NCI-H2196 treated with DMSO at 0.1 percent for 48 hours (cell line): ENCODE data around the gene CENATAC.
A peak's percentile ranks its signal among the peaks of the same experiment; 100 is the strongest.
"Not testable (repeated sequence)": the region's sequence is repeated elsewhere in the genome, so short reads cannot be mapped to it uniquely, and the experiment has no call there.

Source experiments
- DNase-seq: peaks from one replicate; lab custom pipeline; 2025; ENCODE audit not compliant: unreplicated experiment; lab: John Stamatoyannopoulos, UW

The CENATAC gene

DNA sequence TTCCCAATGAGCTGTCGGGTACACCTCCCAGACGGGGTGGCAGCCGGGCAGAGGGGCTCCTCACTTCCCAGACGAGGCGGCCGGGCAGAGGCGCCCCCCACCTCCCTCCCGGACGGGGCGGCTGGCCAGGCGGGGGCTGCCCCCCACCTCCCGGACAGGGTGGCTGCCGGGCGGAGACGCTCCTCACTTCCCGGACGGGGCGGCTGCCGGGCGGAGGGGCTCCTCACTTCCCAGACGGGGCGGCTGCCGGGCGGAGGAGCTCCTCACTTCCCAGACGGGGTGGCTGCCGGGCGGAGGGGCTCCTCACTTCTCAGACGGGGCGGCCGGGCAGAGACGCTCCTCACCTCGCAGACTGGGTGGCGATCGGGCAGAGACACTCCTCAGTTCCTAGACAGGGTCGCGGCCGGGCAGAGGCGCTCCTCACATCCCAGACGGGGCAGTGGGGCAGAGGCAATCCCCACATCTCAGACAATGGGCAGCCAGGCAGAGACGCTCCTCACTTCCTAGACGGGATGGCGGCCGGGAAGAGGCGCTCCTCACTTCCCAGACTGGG lies 6.4 kb upstream of the CENATAC start:
- not testable (repeated sequence) for DNase-seq

DNA sequence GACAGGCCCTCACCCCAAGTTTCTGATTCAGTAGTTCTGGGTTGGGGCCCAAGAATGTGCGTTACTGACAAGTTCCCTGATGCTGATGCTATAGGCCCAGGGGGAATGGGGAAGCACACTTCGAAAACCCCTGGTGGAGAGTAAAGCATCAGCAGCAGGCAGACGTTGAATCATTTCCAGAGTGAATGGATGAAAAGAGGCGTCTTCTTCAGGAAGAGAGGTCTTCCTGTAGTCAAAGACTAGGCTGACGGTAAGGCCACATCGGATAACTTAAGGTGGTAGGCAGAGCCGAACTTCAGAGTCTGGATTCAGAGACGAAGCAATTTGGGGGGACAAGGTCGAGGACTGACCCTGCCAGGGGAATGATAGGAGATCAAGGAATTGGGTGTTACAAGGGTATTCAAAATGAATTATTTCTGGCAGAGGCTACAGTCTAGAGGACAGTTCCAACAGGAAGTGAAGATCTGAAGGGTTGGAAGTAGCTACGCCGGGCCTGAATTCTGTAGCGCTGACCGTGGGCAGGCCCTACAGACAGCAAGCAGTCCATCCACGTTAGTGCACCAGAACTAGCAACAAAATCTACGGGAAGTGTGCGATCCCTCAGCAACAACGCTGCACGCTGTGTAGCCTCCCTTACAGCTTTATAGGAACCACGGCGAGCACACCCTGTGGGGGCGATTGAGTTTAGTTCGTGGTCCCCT lies 862 bp upstream of the CENATAC start:
- DNase-seq: peak; percentile 10

DNA sequence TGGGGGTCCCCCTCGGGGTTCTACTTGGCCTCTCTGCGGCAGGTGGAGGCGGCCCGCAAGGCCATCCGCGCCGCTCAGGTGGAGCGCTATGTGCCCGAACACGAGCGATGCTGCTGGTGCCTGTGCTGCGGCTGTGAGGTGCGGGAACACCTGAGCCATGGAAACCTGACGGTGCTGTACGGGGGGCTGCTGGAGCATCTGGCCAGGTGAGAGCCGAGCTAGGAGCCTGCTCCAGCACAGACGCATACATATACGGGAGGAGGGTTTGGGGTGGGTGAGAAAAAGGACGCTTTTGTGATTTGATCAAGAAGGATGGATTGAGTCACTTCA lies 415 bp downstream of the CENATAC start:
- DNase-seq: no peak

DNA sequence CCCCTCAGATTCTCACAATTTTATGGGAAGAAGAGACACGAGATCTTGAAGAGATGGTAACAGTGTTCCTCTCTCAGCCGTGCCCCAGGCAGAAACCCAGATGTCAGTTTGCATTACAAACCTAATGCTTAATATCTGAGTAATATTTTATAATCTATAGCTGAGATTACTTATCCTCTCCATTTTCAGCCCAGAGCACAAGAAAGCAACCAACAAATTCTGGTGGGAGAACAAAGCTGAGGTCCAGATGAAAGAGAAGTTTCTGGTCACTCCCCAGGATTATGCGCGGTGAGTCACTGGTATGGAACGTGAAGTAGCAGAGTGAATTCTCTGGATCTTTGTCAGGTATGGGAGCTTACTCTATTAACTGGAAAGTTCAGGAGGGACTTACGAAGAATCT lies 884 bp downstream of the CENATAC start:
- DNase-seq: no peak

DNA sequence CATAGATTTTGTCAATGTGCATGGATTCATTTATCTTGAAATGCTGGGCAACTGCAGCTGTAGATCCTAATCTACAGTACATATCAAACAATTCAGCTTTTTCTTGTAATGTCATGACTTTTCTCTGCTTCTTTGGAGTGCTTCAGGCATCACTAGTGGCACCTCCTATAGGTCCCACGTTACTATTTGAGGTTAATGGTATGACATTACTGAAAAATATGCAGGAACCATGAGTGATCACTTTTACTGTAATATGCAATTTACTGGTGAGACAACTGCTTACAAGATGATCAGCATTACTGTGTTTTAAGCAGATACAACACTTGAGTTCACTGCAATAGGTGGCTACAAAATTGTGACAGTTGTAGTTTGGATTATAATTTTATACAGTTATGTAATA lies 3.0 kb downstream of the CENATAC start:
- DNase-seq: no peak

DNA sequence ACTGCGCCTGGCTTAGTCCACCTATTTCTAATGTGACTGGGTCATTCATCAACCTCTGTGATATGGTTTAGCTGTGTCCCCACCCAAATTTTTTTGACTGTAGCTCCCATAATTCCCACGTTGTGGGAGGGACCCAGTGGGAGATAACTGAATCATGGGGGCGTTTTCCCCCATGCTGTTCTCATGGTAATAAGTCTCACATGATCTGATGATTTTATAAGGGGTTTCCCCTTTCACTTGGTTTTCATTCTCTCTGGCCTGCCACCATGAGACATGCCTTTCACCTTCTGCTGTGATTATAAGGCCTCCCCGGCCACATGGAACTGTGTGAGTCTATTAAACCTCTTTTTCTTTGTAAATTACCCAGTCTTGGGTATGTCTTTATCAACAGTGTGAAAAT lies 8.7 kb downstream of the CENATAC start:
- no peak for DNase-seq

DNA sequence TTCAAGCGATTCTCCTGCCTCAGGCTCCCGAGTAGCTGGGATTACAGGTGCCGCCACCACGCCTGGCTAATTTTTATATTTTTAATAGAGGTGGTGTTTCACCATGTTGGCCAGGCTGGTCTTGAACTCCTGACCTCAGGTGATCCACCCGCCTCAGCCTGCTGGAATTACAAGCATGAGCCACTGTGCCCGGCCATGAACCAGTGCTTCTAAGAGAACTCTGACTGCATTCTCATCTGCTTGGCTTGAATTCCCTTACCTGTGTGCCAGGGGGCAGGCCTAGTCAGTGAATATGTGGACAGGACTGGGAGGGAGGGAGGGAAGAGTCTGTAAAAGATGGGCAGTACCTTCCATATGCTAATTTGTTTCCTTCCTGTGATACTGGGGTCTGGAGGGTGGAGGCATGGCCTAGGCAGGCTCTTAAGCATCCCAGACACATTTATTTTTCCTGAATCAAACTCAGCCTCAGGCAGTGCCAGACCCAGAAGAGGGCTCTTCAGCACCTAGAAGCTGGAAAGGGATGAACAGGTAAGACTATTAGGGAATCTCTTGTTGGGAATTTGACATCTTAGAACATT lies 13.6 kb downstream of the CENATAC start:
- no peak for DNase-seq

DNA sequence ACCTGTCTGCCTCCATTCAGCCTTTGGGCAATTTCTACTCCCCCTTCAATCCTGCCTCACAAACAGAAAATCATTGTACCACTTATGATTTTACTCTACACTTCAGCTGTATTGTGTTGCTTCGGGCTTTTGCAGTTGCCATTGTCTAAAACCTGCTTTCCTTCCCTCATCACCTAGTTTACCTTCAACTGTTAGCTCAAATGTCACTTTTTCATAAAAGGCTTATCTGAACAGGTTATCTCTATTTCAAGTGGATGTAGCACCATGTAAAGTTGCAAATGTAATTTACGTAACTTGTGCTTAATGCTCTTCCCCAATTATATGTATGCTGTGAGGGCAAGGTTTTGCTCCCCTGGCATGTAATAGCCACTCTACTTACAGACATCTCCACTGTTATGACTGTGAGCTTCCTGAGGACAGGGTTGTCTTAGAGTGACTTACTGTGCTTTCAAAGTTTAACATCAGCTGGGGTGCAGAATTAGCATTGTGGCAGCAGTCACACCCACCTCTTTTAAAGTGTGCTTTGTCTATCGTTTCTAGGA lies 14.8 kb downstream of the CENATAC start:
- no peak for DNase-seq

DNA sequence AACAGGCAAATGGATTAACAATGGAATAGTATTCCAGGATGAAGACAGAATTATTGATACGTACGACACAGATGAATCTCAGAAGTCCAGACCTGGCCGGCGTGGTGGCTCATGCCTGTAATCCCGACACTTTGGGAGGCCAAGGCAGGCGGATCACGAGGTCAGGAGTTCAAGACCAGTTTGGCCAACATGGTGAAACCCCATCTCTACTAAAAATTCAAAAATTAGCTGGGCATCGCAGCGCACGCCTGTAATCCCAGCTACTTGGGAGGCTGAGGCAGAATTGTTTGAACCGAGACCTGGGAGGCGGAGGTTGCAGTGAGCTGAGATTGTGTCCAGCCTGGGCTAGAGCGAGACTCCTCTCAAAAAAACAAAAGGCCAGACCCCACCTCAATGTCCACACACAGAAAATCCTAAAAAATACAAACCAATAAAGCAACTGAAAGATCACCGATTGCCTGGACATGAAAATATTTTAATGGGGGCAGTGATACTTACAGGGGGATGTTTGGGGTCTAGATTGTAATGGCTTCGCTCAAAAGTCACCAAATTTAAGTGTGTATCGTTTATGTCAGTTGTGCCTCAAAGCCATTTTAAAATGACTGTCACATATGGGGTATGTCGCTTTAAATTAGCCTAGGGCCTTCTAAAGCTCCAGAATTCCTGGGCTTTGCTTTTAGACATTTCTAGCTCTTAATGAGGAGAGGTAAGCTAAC lies 16.4 kb downstream of the CENATAC start:
- no peak for DNase-seq

DNA sequence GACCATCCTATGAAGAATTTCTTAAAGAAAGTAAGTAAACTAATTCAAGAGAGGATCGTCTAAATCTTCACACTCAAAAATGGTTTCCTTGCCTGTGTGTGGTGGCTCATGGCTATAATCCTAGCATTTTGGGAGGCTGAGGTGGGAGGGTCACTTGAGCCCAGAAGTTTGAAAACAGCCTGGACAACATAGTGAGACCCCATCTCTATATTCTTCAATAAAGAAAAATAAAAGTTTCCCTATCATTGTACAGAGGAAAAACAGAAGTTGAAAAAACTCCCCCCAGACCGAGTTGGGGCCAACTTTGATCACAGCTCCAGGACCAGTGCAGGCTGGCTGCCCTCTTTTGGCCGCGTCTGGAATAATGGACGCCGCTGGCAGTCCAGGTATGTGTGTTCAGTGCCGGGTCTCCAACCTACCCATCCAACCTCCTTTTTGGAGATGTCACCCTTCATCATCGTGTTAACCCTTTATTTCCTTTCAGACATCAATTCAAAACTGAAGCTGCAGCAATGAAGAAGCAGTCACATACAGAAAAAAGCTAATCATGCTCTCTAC lies 17.2 kb downstream of the CENATAC start:
- no peak for DNase-seq

DNA sequence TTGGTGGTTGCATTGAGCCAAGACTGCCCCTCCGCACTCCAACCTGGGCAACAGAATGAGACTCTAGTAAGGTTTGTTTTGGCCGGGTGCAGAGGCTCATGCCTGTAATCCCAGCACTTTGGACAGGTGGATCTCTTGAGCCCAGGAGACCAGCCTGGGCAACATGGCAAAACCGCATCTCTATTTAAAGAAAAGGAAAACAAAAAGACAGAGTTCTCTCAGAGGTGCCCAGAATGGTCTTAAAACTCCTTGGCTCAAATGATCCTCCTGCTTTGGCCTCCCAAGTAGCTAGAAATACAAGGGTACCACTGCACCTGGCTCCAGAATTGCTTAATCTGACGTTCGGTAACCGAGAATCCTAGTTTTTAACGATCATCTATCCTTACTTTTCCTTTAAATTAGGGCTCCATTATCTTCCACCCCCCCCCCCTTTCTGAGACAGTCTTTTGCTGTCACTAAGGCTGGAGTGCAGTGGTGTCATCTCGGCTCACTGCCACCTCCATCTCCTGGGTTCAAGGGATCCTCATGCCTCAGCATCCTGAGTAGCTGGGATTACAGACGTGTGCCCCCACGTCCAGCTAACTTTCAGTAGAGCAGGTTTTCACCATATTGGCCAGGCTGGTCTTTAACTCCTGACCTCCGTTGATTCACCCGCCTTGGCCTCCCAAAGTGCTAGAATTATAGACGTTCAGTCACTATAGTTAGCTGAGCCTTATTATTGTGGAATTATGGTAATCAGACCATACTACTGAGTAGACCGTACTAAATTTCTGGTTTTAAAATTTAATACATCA lies 18.5 kb downstream of the CENATAC start:
- DNase-seq: no peak

DNA sequence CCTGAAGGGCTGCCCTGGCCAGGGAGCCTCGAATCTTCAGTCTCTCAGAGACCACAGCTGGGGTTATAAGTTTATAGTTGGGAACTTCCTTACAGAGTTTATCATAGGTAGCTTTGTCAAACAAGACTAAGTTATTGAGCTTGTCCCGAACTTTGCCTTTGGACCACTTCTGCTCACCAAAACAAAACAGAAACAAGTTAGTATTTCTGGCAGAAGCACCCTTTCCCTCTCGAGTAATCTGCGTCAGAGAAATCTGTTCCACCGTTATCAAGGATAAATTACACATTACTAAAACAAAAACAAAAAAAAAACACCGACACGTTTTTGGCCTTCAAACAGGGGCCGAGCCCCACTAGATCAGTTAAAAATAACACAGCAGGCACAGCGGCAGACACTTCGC lies 19.4 kb downstream of the CENATAC start:
- DNase-seq: not testable (repeated sequence)

DNA sequence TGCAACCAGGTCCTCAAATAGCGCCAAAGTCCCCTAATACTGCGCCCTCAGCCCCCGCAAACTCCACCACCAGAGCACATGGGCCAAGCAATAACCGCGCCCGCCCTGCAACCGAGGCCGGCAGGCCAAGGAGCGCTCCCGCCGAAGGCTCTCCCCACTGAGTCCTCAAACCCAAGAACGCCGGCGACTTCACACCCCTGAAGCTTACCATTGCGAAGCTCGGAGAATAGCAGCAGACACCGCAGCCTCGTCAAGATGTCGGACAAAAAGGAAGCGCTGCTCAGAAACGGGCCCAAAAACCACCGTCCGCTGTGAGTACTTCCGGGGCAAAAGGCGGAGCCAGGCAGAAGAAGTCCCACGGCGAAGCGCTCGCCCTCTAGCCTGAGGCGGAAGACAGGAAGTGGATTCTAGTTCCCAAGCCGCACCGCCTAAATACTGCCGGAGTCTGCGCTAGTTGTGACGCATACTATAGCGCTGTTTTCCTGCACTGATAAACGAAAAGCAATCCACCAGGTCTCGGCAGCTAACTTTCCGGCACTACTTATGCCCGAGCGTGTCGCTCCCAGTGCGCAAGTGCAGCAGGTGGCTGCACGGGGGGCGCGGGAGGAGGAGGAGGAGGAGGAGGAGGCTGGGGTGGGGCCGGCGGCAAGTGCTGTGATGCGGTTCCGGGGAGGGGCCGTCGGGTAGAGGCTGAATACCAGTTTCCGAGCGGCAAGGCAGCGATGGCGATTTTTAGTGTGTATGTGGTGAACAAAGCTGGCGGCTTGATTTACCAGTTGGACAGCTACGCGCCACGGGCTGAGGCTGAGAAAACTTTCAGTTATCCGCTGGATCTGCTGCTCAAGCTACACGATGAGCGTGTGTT lies 20.4 kb downstream of the CENATAC start, which contains the start of the genes RPS25 and TRAPPC4:
TSS of gene RPS25 (minus strand) at position 270 of the 865 bp plus-strand sequence. CDS start at position 211, 59 bp downstream.
TSS of gene TRAPPC4 (plus strand) at position 693 of the 865 bp plus-strand sequence. CDS start at position 723, 30 bp downstream.
- peak; percentile 94 for DNase-seq

DNA sequence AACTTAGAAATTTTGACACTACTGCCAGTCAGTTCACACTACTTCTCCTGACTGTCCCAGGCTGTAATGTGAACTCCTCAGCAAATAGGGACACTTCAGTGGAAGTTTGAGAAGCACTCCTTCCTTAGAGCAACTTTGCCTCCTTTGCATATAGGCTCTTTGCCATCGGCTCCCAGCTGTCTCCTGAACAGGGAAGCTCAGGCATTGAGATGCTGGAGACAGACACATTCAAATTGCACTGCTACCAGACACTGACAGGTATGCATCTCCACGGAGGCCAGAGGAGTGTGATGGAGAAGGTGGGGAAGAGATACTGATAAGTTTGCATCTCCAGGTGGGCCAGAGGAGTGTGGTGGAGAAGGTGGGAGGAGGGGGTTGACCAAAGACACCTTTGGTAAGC lies 22.1 kb downstream of the CENATAC start:
- no peak for DNase-seq

DNA sequence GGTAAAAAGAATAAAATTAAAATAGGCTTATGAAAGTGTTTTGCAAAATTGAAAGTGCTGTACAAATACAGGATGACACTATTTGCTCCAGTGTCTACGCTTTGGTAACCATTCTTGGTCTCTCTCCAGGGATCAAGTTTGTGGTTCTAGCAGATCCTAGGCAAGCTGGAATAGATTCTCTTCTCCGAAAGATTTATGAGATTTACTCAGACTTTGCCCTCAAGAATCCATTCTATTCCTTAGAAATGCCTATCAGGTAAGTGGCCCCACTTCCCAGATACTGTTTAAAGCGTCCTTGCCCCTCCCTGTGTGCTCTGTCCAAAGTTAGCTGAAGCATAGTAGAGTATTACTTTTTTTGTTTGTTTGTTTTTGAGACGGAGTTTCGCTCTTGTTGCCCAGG lies 23.7 kb downstream of the CENATAC start:
- no peak for DNase-seq

DNA sequence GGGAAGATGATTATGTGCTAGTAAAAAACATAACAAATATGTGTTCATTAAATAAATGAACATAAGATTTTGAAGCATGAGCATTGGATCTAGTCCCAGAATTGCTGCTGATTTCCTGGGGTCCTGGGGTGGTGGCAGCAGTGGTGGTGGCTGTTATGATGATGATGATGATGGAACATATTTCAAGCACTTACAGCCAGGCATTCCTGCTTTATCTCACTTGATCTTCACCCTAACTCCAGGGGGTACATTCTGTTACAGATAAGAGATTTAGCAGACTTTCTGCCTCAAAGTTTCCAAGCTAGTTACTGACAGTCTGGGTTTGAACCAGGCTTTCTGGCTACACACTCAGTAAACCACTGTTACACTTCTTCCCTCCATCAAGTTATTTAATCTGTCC lies 25.8 kb downstream of the CENATAC start:
- no peak for DNase-seq

DNA sequence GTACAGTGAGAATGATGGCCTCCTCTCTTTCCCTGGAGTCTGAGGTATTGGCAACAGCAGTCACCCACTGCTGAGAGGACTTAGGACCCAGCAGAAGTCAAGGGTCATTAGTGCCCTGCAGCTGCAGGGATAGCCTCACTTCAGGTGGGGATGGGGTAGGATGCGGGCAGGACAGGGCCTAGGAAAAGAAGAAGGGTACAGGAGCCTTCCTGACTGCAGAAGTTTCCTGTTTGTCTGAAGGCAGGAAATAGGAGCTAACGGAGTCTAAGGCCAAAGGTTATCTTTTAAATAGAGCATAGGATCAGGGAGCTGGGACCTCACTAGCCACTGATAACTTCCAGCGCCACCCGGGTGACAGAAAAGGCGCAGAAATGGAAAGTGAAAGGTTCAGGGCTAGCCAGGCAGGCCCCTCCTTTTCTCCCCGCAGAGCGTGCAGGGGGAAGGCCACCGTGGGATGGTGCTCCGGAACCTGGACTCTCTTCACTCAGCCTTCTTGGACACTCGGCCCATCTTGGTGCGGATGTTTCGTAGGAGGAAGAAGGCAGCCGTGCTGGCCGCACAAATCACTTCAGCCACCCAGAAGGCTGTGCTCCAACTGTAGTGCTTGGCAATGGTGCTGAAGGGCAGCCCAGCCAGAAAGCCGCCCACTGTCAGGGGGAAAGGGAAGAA lies 26.6 kb downstream of the CENATAC start:
- no peak for DNase-seq

DNA sequence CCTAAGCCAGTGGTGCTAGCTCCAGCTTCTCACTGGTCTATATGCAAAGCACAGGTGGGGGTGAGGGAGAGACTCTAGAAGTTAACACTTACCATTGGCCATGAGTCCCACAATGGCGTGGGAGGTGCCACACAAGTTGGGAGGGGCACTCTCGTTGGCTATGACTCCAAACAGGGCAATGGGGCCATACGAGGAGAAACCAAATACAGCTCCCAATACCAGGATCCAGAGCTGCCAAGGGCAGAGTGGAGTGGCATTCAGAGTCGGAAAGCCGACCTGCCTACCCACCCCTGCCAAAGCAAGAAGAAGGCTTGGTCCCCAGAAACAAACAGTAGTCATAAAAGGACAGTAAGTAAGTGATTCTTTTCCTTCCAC lies 27.1 kb downstream of the CENATAC start:
- DNase-seq: no peak

DNA sequence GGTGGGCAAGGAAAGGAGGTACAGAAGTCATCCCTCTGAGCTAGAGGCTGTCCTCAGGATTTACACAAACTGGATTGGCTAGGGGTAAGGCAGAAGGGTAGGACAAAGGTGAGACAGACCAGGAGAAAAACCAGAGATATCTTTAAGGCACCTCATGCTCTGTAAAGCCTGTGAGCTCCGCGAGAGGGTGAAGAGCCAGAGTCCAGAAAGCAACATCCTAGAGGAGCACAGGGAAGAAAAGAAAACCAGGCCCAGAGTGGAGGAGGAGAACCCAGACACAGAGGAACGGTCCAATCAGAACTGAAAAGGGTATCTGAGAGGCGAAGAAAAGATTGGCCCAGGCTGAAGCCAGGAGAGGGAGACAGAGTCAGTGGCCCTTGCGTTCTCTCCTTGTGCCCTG lies 27.6 kb downstream of the CENATAC start:
- no peak for DNase-seq
